Measurements from ENCODE around the gene MDN1.

- no peak for TF ChIP-seq POLR2AphosphoS5 (IDR thresholded peaks at IDR 0.05; ENCODE audit: low read depth, low read length)
- no peak for TF ChIP-seq POLR2A (IDR thresholded peaks at IDR 0.05; ENCODE audit: low read depth, low read length)
- no peak for TF ChIP-seq TAF1 (IDR thresholded peaks at IDR 0.05; ENCODE audit: borderline replicate concordance, low read depth, low read length)
Measured at GRCh38 chr6:89769572-89769971, 50.0 kb downstream of the MDN1 start.
